ENCODE data around the gene CRNKL1.

CRNKL1 gene

DNA sequence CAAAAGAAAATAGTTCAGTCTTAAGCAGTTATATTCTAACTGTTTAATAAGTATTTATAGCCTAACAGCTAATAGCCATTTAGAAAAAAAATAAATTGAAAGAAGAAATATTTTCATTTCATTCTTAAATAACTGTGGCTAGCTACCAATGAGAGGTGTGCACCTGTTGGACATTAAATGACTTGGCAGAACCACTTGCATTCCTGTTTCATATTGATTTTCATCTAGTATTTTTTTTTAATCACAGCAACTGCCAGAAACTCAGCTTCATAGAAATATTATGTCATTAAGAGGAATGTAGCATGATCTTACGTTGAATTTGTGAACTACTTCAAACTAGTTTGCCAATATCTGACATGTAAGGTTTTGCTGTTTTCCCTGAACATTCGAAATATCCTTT lies 25.0 kb downstream of the CRNKL1 start:
- Histone ChIP-seq H4K20me1 (ENCODE audit: insufficient read depth, low read length) (no peaks in the 10 kb centered on the region), H3K36me3 (ENCODE audit: insufficient read depth, low read length) (peaks cover 89% of the 10 kb centered on the region)

DNA sequence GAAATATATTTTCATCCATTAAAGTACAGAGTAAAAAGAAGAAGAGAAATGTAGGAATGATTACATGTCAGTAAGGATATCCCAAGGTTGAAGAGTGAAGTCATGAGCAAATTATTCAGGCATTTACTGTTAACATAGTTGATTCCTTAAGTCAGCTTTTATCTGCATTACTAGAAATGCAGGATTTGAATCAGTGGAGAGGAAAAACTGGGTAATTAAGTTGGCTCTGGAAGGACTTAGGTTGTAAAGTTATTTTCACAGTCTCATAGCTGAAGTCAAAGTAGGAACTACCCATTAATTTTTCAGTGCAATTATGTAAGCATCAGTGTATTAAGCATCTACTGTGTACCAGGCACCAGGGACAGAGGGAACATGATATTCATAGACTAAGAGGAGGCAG lies 27.3 kb downstream of the CRNKL1 start:
- Histone ChIP-seq H3K27me3 (ENCODE audit: insufficient read depth, low read length) (no peaks in the 10 kb centered on the region), H3K9me2 (ENCODE audit: low read depth, low read length) (no peaks in the 10 kb centered on the region), H3K36me3 (ENCODE audit: insufficient read depth, low read length) (peaks cover 76% of the 10 kb centered on the region), H4K20me1 (ENCODE audit: insufficient read depth, low read length) (no peaks in the 10 kb centered on the region), H2AFZ (ENCODE audit: low read length) (no peak overlapping the region), H3K9ac (ENCODE audit: low read length) (no peak overlapping the region), H3K4me2 (ENCODE audit: low read length) (no peak overlapping the region), H3K4me3 (ENCODE audit: low read depth, low read length, poor library complexity, severe bottlenecking) (no peak overlapping the region), H3K9me3 (ENCODE audit: low read length) (no peaks in the 10 kb centered on the region), H3K4me1 (ENCODE audit: insufficient read depth, low read length, severe bottlenecking) (peaks cover 8% of the 10 kb centered on the region), H3F3A (ENCODE audit: insufficient read depth, low read length) (no peaks in the 10 kb centered on the region), H3K79me2 (ENCODE audit: insufficient read depth, low read length) (peaks cover 42% of the 10 kb centered on the region), H3K27ac (ENCODE audit: low read depth, low read length, poor library complexity, severe bottlenecking) (no peak overlapping the region)
- TF ChIP-seq, protein P1, sequence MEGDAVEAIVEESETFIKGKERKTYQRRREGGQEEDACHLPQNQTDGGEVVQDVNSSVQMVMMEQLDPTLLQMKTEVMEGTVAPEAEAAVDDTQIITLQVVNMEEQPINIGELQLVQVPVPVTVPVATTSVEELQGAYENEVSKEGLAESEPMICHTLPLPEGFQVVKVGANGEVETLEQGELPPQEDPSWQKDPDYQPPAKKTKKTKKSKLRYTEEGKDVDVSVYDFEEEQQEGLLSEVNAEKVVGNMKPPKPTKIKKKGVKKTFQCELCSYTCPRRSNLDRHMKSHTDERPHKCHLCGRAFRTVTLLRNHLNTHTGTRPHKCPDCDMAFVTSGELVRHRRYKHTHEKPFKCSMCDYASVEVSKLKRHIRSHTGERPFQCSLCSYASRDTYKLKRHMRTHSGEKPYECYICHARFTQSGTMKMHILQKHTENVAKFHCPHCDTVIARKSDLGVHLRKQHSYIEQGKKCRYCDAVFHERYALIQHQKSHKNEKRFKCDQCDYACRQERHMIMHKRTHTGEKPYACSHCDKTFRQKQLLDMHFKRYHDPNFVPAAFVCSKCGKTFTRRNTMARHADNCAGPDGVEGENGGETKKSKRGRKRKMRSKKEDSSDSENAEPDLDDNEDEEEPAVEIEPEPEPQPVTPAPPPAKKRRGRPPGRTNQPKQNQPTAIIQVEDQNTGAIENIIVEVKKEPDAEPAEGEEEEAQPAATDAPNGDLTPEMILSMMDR (IDR thresholded peaks at IDR 0.05; ENCODE audit: low read length): no peak
- no peak for TF ChIP-seq EZH2 (IDR thresholded peaks at IDR 0.05; ENCODE audit: borderline replicate concordance, low read length)

More for the DNA sequence above, 25.0 kb downstream of the CRNKL1 start:
- H3K79me2 ChIP-seq (ENCODE audit: insufficient read depth, low read length): peaks cover 23% of the 10 kb centered on the region
- no peak overlapping the region for H3K4me2 ChIP-seq (ENCODE audit: low read length)
- no peak overlapping the region for H3K4me3 ChIP-seq (ENCODE audit: low read depth, low read length, poor library complexity, severe bottlenecking)
- H3K4me1 ChIP-seq (ENCODE audit: insufficient read depth, low read length, severe bottlenecking): no peaks in the 10 kb centered on the region
- no peaks in the 10 kb centered on the region for H3K9me3 ChIP-seq (ENCODE audit: low read length)
- H3K9me2 ChIP-seq (ENCODE audit: low read depth, low read length): no peaks in the 10 kb centered on the region
- no peak for TF ChIP-seq EZH2 (IDR thresholded peaks at IDR 0.05; ENCODE audit: borderline replicate concordance, low read length)
- TF ChIP-seq, protein P1 (IDR thresholded peaks at IDR 0.05; ENCODE audit: low read length): no peak
- no peak overlapping the region for H3K9ac ChIP-seq (ENCODE audit: low read length)
- H3K27me3 ChIP-seq (ENCODE audit: insufficient read depth, low read length): no peaks in the 10 kb centered on the region
- no peak overlapping the region for H2AFZ ChIP-seq (ENCODE audit: low read length)
- H3F3A ChIP-seq (ENCODE audit: insufficient read depth, low read length): no peaks in the 10 kb centered on the region
- H3K27ac ChIP-seq (ENCODE audit: low read depth, low read length, poor library complexity, severe bottlenecking): no peak overlapping the region

DNA sequence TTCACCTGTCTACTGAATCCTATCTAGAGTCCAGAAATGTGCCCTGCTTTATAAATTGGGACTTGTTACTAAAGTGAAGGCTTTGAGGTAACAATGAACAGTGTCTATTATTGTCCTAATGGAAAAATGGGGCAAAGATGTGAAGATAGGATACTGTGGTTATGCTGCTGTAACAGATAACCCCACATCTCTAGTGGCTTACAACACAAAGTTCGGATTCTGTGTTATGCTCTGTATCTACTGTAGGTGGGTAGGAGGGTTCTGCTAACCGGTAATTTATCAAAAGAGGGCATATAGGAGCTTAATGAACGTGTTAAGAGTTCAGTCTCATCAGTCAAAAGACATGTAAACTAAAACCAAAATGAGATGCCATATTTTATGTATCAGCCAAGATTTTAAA lies 28.9 kb downstream of the CRNKL1 start:
- Histone ChIP-seq H3K9me2 (ENCODE audit: low read depth, low read length) (no peaks in the 10 kb centered on the region), H3K4me1 (ENCODE audit: insufficient read depth, low read length, severe bottlenecking) (peaks cover 23% of the 10 kb centered on the region), H2AFZ (ENCODE audit: low read length) (no peak overlapping the region), H3K9me3 (ENCODE audit: low read length) (no peaks in the 10 kb centered on the region), H3K27ac (ENCODE audit: low read depth, low read length, poor library complexity, severe bottlenecking) (no peak overlapping the region), H3K4me2 (ENCODE audit: low read length) (no peak overlapping the region), H3K27me3 (ENCODE audit: insufficient read depth, low read length) (no peaks in the 10 kb centered on the region), H3K4me3 (ENCODE audit: low read depth, low read length, poor library complexity, severe bottlenecking) (no peak overlapping the region), H3F3A (ENCODE audit: insufficient read depth, low read length) (no peaks in the 10 kb centered on the region), H4K20me1 (ENCODE audit: insufficient read depth, low read length) (no peaks in the 10 kb centered on the region), H3K9ac (ENCODE audit: low read length) (no peak overlapping the region), H3K79me2 (ENCODE audit: insufficient read depth, low read length) (peaks cover 57% of the 10 kb centered on the region), H3K36me3 (ENCODE audit: insufficient read depth, low read length) (peaks cover 67% of the 10 kb centered on the region)
- no peak for TF ChIP-seq EZH2 (IDR thresholded peaks at IDR 0.05; ENCODE audit: borderline replicate concordance, low read length)
- TF ChIP-seq, protein P1 (IDR thresholded peaks at IDR 0.05; ENCODE audit: low read length): no peak

All from OCI-LY1 (cell line).